Astrocyte of the spinal cord (primary cell): ENCODE data around the gene FCN1.

ENCODE experiments used
- DNase-seq: peaks from one replicate; pipeline ENCODE4 v3.0.0; 2011; ENCODE audit warnings: low read depth, low spot score
- H3K4me3 ChIP-seq: 2 replicates; pipeline ENCODE4 v1.5.1; 2011; ENCODE audit warnings: low read depth, mild to moderate bottlenecking, low read length, moderate library complexity
- CTCF ChIP-seq: IDR thresholded peaks from 2 replicates; pipeline ENCODE4 v1.5.1; 2012; ENCODE audit warnings: low read depth, mild to moderate bottlenecking, low read length, inconsistent platforms
- in situ Hi-C: cut with HindIII; loops from 2 replicates; pipeline ENCODE4 v1.10.0; 2017; ENCODE audit warnings: low sequenced_read_pairs

Gene FCN1

GRCh38 chr9:134897584-134898170 lies 20.0 kb downstream of the FCN1 start:
- in situ Hi-C loops: no loop called here
- no peak for DNase-seq

GRCh38 chr9:134896834-134897583 lies 20.7 kb downstream of the FCN1 start:
- no peak overlapping the region for H3K4me3 ChIP-seq
- DNase-seq: no peak
- in situ Hi-C loops: no loop called here
- TF ChIP-seq CTCF: no peak

More at GRCh38 chr9:134897584-134898170, 20.0 kb downstream of the FCN1 start:
- no peak overlapping the region for H3K4me3 ChIP-seq
- no peak for TF ChIP-seq CTCF

GRCh38 chr9:134895908-134896833 lies 21.5 kb downstream of the FCN1 start:
- TF ChIP-seq CTCF: no peak
- in situ Hi-C loops: no loop called here
- peak; percentile 87 for DNase-seq
- H3K4me3 ChIP-seq: no peak overlapping the region

GRCh38 chr9:134895567-134895907 lies 22.2 kb downstream of the FCN1 start:
- no peak for TF ChIP-seq CTCF
- DNase-seq: no peak
- in situ Hi-C loops: no loop called here
- H3K4me3 ChIP-seq: no peak overlapping the region

GRCh38 chr9:134895097-134895496 lies 22.6 kb downstream of the FCN1 start:
- no peak for TF ChIP-seq CTCF
- no peak overlapping the region for H3K4me3 ChIP-seq
- DNase-seq: peak; percentile 83
- in situ Hi-C loops: no loop called here

- in situ Hi-C loops: no loop called here
- DNase-seq: no peak
- TF ChIP-seq CTCF: no peak
- no peak overlapping the region for H3K4me3 ChIP-seq
Observed at GRCh38 chr9:134894136-134894860, 23.4 kb downstream of the FCN1 start.
